Measurements from ENCODE around the gene MSH3. TPM values are rescaled to one million over a fixed set of nuclear protein-coding genes. Genes with fewer than 3 reads are reported as not detected.
"Not testable (repeated sequence)": the region's sequence is repeated elsewhere in the genome, so short reads cannot be mapped to it uniquely, and the experiment has no call there.

Gene MSH3
- polyA plus RNA-seq, 4 donors, result 3.5 to 15.6 (median 4.8) TPM

DNA sequence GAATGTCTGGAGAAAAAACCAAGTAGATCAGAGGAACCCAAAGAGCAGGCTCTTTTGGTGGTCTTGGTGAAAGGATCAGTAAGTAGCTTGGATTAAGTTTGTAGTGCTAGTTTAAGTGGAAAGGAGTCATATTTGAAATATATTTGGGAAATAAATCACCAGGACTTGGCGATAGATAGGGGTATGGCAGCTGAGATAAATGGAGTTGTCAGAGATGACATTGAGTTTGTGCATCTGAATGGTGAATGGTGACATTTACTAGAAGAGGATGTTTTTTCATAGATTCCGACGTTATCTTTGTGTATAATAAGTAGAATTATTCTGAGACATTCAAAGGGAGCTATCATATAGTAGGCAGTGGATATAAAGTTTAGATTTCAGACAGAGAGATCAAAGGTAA lies 162.1 kb downstream of the MSH3 start:
- Histone ChIP-seq H3K9me3 (ENCODE audit: control insufficient read depth in 2 of 2, insufficient read depth in 1 of 2, low read depth in 1 of 2, low read length in 1 of 2) (peaks cover 0 to 8% of the 10 kb centered on the region in 2 donors), H3K27ac (ENCODE audit: low read depth in 1 of 3, low read length in 2 of 3) (no peak overlapping the region), H3K36me3 (ENCODE audit: control insufficient read depth in 3 of 3, insufficient read depth in 2 of 3, low read depth in 1 of 3, low read length in 3 of 3) (peaks cover 3 to 8% (median 8%) of the 10 kb centered on the region in 3 donors), H3K4me3 (ENCODE audit: low read depth in 1 of 3, low read length in 3 of 3) (no peak overlapping the region), H3K4me1 (ENCODE audit: control insufficient read depth in 3 of 3, insufficient read depth in 2 of 3, low read depth in 1 of 3, low read length in 2 of 3) (no peaks in the 10 kb centered on the region), H3K27me3 (ENCODE audit: control insufficient read depth in 3 of 3, insufficient read depth in 3 of 3, low read length in 3 of 3) (no peaks in the 10 kb centered on the region)
- FAIRE-seq (no peak), DNase-seq (no peak)
- WGBS, 3 donors, result 94 to 99% (median 99%) methylated on average over 3 of the region's 3 CpGs

DNA sequence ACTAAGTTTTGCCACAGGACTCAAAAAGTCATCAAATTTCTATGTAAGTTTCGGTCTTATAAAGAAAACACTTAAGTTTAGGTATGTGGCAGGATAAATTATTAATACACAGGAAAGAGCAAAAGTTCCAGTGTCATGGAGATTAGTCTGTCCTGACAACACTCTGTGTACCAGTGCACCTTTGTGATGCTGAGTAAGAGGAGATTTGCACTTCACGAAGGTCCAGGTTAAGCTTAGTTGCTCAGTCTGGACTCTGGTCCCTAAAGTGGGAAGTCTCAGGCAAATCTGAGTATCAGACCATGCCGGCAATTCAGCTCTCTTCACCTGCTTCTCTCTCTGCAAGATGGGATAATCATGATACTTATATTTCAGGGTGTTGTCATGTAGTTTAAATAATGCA lies 166.2 kb downstream of the MSH3 start:
- no peak for FAIRE-seq
- no peak overlapping the region for H3K4me3 ChIP-seq (ENCODE audit: low read depth in 1 of 3, low read length in 3 of 3)
- no peaks in the 10 kb centered on the region for H3K4me1 ChIP-seq (ENCODE audit: control insufficient read depth in 3 of 3, insufficient read depth in 2 of 3, low read depth in 1 of 3, low read length in 2 of 3)
- no peak overlapping the region for H3K27ac ChIP-seq (ENCODE audit: low read depth in 1 of 3, low read length in 2 of 3)
- no peaks in the 10 kb centered on the region for H3K27me3 ChIP-seq (ENCODE audit: control insufficient read depth in 3 of 3, insufficient read depth in 3 of 3, low read length in 3 of 3)
- H3K36me3 ChIP-seq (ENCODE audit: control insufficient read depth in 3 of 3, insufficient read depth in 2 of 3, low read depth in 1 of 3, low read length in 3 of 3), result peaks cover 0 to 4% (median 2%) of the 10 kb centered on the region in 3 donors
- DNase-seq, result no peak
- peaks cover 0 to 12% of the 10 kb centered on the region in 2 donors for H3K9me3 ChIP-seq (ENCODE audit: control insufficient read depth in 2 of 2, insufficient read depth in 1 of 2, low read depth in 1 of 2, low read length in 1 of 2)
- 94 to 99% (median 97%) methylated on average over 3 of the region's 3 CpGs for WGBS, 3 donors

DNA sequence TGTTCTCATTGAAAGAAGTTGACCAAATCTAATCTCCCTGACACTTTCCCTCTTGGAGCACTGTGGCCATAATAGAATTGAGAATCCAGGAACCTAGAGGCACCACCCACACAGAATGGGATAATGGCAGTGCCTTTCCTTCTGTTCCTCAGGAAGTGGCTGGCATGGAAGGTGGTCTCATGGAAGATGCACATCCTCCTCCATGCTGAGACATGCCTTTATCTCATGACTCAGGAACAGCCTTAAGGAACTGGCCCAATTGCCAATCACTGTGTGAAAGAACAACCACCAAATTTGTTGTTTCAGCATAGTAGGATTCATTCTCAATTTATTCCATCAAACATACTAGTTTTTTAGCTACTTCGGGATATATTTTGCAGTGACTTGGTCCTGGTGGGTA lies 168.2 kb downstream of the MSH3 start:
- no peak for FAIRE-seq
- Histone ChIP-seq H3K27me3 (ENCODE audit: control insufficient read depth in 3 of 3, insufficient read depth in 3 of 3, low read length in 3 of 3) (no peaks in the 10 kb centered on the region), H3K4me3 (ENCODE audit: low read depth in 1 of 3, low read length in 3 of 3) (no peak overlapping the region), H3K36me3 (ENCODE audit: control insufficient read depth in 3 of 3, insufficient read depth in 2 of 3, low read depth in 1 of 3, low read length in 3 of 3) (peaks cover 0 to 2% (median 2%) of the 10 kb centered on the region in 3 donors), H3K9me3 (ENCODE audit: control insufficient read depth in 2 of 2, insufficient read depth in 1 of 2, low read depth in 1 of 2, low read length in 1 of 2) (peaks cover 0 to 9% of the 10 kb centered on the region in 2 donors), H3K27ac (ENCODE audit: low read depth in 1 of 3, low read length in 2 of 3) (no peak overlapping the region), H3K4me1 (ENCODE audit: control insufficient read depth in 3 of 3, insufficient read depth in 2 of 3, low read depth in 1 of 3, low read length in 2 of 3) (no peaks in the 10 kb centered on the region)
- 98 to 100% (median 100%) methylated on average over 1 of the region's 1 CpG for WGBS, 3 donors
- DNase-seq, result no peak

DNA sequence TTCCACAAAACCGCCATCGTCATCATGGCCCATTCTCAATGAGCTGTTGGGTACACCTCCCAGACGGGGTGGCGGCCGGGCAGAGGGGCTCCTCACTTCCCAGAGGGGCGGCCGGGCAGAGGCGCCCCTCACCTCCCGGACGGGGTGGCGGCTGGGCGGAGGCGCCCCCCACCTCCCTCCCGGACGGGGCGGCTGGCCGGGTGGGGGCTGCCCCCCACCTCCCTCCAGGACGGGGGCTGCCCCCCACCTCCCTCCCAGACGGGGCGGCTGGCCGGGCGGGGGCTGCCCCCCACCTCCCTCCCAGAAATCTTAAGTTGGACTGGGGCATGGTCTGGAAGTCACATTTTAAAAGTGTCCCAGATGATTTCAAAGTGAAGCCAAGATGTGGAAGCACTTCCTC lies 169.7 kb downstream of the MSH3 start:
- not testable (repeated sequence) for H3K4me3 ChIP-seq (ENCODE audit: low read depth in 1 of 3, low read length in 3 of 3); H3K4me1 ChIP-seq (ENCODE audit: control insufficient read depth in 3 of 3, insufficient read depth in 2 of 3, low read depth in 1 of 3, low read length in 2 of 3); FAIRE-seq; H3K27ac ChIP-seq (ENCODE audit: low read depth in 1 of 3, low read length in 2 of 3); DNase-seq; H3K27me3 ChIP-seq (ENCODE audit: control insufficient read depth in 3 of 3, insufficient read depth in 3 of 3, low read length in 3 of 3); H3K36me3 ChIP-seq (ENCODE audit: control insufficient read depth in 3 of 3, insufficient read depth in 2 of 3, low read depth in 1 of 3, low read length in 3 of 3)
- WGBS, 3 donors, result 98% methylated on average over 19 to 21 of the region's 22 CpGs
- peaks cover 2 to 18% of the 10 kb centered on the region in 2 donors for H3K9me3 ChIP-seq (ENCODE audit: control insufficient read depth in 2 of 2, insufficient read depth in 1 of 2, low read depth in 1 of 2, low read length in 1 of 2)

DNA sequence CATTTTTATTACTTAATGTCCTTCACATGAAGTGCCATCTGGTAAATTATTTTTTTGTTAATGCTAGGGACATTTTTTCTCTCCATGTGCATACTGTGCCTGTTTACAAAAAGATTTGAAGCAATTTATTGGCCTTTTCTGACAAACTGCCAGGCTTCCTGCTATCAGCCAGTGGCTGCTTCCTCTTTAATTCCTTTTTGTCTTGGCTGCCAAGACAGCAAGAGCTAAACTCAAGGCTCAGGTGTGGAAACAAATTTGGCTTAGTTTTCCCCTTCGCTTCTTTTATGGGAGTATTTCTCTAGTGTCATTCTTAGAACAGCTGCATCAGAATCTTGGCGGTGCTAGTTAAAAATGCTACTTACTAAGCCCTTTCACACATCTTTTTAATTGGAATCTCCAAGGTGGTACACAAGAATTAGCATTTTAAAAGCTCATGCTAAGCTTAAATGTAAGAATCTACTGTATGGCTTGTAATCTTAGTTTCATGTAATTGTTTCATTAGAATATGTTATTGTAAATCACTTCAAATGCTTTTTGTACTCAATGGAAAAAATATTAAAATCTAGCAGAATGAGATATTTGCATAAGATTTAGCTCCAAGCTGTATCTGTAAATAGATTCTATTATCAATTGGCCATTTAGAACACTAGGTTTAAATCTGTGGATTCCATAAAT lies 171.5 kb downstream of the MSH3 start:
- Histone ChIP-seq H3K4me3 (ENCODE audit: low read depth in 1 of 3, low read length in 3 of 3) (no peak overlapping the region), H3K36me3 (ENCODE audit: control insufficient read depth in 3 of 3, insufficient read depth in 2 of 3, low read depth in 1 of 3, low read length in 3 of 3) (peaks cover 0 to 6% (median 5%) of the 10 kb centered on the region in 3 donors), H3K9me3 (ENCODE audit: control insufficient read depth in 2 of 2, insufficient read depth in 1 of 2, low read depth in 1 of 2, low read length in 1 of 2) (peaks cover 2 to 18% of the 10 kb centered on the region in 2 donors), H3K4me1 (ENCODE audit: control insufficient read depth in 3 of 3, insufficient read depth in 2 of 3, low read depth in 1 of 3, low read length in 2 of 3) (no peaks in the 10 kb centered on the region), H3K27ac (ENCODE audit: low read depth in 1 of 3, low read length in 2 of 3) (no peak overlapping the region), H3K27me3 (ENCODE audit: control insufficient read depth in 3 of 3, insufficient read depth in 3 of 3, low read length in 3 of 3) (no peaks in the 10 kb centered on the region)
- WGBS, 3 donors, result 80 to 87% (median 86%) methylated on average over 2 of the region's 2 CpGs
- DNase-seq (no peak), FAIRE-seq (no peak)

DNA sequence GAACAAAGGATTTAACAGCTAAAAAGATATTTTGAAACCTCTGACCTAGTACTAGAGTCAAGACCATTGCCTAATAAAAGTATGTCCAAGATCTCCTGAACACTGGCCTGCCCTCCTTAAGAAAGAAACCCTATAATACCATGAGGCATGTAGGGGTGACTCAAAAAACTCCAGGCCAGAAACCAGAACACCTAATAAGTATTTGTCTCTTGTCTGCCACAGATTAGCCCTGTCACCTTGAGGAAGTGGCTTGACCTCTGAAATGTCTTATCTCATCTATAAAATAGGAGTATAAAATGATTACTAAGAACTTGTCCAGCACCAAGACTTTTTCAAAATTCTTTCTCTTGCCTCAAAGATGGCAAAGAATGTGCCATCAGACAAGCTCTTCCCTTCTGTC lies 180.3 kb downstream of the MSH3 start:
- H3K36me3 ChIP-seq (ENCODE audit: control insufficient read depth in 3 of 3, insufficient read depth in 2 of 3, low read depth in 1 of 3, low read length in 3 of 3), result peaks cover 0 to 2% (median 0%) of the 10 kb centered on the region in 3 donors
- no peak overlapping the region for H3K27ac ChIP-seq (ENCODE audit: low read depth in 1 of 3, low read length in 2 of 3)
- no peaks in the 10 kb centered on the region for H3K4me1 ChIP-seq (ENCODE audit: control insufficient read depth in 3 of 3, insufficient read depth in 2 of 3, low read depth in 1 of 3, low read length in 2 of 3)
- no peak for DNase-seq
- H3K27me3 ChIP-seq (ENCODE audit: control insufficient read depth in 3 of 3, insufficient read depth in 3 of 3, low read length in 3 of 3), result no peaks in the 10 kb centered on the region
- no peak for FAIRE-seq
- no peak overlapping the region for H3K4me3 ChIP-seq (ENCODE audit: low read depth in 1 of 3, low read length in 3 of 3)
- H3K9me3 ChIP-seq (ENCODE audit: control insufficient read depth in 2 of 2, insufficient read depth in 1 of 2, low read depth in 1 of 2, low read length in 1 of 2), result no peaks in the 10 kb centered on the region

DNA sequence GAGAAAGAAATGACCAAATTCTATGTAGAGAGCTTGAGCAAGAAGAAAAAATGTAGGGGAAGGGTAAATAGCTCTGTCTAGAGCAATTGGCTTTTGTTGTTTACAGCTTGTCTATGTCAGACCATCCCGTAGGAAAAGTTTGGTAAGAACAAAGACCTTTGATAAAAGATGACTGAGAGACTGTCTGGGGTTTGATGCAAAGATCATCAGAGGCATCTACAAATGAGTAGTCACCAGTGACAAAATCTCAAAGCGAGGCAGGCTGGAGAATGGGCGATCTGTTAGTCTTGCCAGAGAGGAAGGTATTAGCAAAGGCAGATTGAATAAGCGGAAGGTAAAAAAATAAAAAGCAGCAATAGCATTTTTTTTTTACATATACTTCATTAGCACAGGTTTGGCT lies 180.7 kb downstream of the MSH3 start:
- Histone ChIP-seq H3K4me1 (ENCODE audit: control insufficient read depth in 3 of 3, insufficient read depth in 2 of 3, low read depth in 1 of 3, low read length in 2 of 3) (no peaks in the 10 kb centered on the region), H3K27ac (ENCODE audit: low read depth in 1 of 3, low read length in 2 of 3) (no peak overlapping the region), H3K9me3 (ENCODE audit: control insufficient read depth in 2 of 2, insufficient read depth in 1 of 2, low read depth in 1 of 2, low read length in 1 of 2) (no peaks in the 10 kb centered on the region), H3K27me3 (ENCODE audit: control insufficient read depth in 3 of 3, insufficient read depth in 3 of 3, low read length in 3 of 3) (no peaks in the 10 kb centered on the region), H3K4me3 (ENCODE audit: low read depth in 1 of 3, low read length in 3 of 3) (no peak overlapping the region), H3K36me3 (ENCODE audit: control insufficient read depth in 3 of 3, insufficient read depth in 2 of 3, low read depth in 1 of 3, low read length in 3 of 3) (peaks cover 0 to 2% (median 0%) of the 10 kb centered on the region in 3 donors)
- DNase-seq, result no peak
- FAIRE-seq, result no peak
- WGBS, 3 donors, result 91 to 93% (median 91%) methylated on average over 4 of the region's 4 CpGs

DNA sequence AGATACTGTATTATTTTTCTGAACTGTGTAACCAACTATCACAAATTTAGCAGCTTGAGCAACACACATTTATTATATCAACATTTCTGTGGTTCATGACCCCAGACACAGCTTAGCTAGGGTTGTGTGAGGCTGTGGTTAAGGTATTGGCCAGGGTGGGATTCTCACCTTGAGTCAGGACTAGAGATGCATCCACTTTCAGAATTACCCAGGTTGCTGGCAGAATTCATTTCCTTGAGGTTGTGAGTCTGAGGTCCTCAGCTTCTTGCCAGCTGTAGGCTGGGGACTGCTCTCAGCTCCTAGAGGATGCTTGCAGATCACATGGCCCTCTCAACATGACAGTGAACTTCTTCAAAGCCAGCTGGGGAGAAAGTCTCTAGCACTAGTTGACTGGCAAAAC lies 183.2 kb downstream of the MSH3 start:
- DNase-seq (peak in 1 of 2 donors; percentile 11), FAIRE-seq (no peak)
- H3K9me3 ChIP-seq (ENCODE audit: control insufficient read depth in 2 of 2, insufficient read depth in 1 of 2, low read depth in 1 of 2, low read length in 1 of 2), result no peaks in the 10 kb centered on the region
- no peaks in the 10 kb centered on the region for H3K27me3 ChIP-seq (ENCODE audit: control insufficient read depth in 3 of 3, insufficient read depth in 3 of 3, low read length in 3 of 3)
- no peak overlapping the region for H3K27ac ChIP-seq (ENCODE audit: low read depth in 1 of 3, low read length in 2 of 3)
- no peak overlapping the region for H3K4me3 ChIP-seq (ENCODE audit: low read depth in 1 of 3, low read length in 3 of 3)
- no peaks in the 10 kb centered on the region for H3K4me1 ChIP-seq (ENCODE audit: control insufficient read depth in 3 of 3, insufficient read depth in 2 of 3, low read depth in 1 of 3, low read length in 2 of 3)
- H3K36me3 ChIP-seq (ENCODE audit: control insufficient read depth in 3 of 3, insufficient read depth in 2 of 3, low read depth in 1 of 3, low read length in 3 of 3), result peaks cover 0 to 2% (median 0%) of the 10 kb centered on the region in 3 donors

Measured in small intestine (tissue), 7 donors.